A172 (cell line): ENCODE measurements around the gene PLET1. TPM values are rescaled to one million over a fixed set of nuclear protein-coding genes. Genes with fewer than 3 reads are reported as not detected.
A peak's percentile ranks its signal among the peaks of the same experiment; 100 is the strongest.

Experiments used
- DNase-seq: peaks from one replicate; pipeline ENCODE4 v3.0.0-alpha.2; 2015; ENCODE audit warnings: low spot score
- total RNA-seq: library from RNA; depleted of rRNA; stranded (reverse); fragments of >200 nt; shearing (Covaris generic); gene quantifications from 2 replicates; pipeline ENCODE4 v1.2.3, GENCODE V29; 2014; rRNA removed

Gene PLET1, protein sequence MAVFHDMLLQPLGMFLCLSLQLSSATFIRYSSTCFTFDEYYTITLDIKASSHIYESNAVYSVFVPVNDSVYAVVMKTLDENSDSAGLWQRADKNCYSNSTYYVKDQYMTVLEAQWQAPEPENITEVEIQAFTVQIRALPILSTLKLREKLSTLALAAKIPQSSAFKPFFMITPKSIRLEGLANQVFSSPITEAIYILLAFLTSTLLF
- not detected in 2 replicates for total RNA-seq

- no peak for DNase-seq
Measured at GRCh38 chr11:112260490-112260889, at the start of gene PLET1. Gene PLET1, minus strand, starts transcription at chr11:112260860. Its CDS starts 271 bp downstream, at chr11:112260589.

DNA sequence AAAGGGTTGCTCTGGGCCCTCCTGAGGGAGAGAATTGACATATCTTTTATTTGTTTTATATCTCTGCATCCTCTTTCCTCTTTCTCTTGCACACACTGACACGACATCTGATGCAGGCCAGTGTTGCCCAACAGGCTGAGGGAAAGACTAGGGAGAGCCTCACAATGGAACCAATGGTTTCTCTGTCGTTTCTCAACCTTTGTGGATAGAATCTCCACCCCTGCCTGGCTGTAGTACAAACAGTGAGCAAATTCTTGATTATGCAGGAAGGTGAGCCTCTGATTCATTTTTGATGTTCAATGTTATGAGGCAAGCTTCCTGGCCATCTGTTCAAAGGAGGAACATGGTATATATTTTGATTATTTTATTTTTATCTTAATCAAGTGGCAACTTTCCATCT, 49.8 kb upstream of the PLET1 start:
- no peak for DNase-seq

- no peak for DNase-seq
Measured at GRCh38 chr11:112308651-112309050, 48.0 kb upstream of the PLET1 start.

DNA sequence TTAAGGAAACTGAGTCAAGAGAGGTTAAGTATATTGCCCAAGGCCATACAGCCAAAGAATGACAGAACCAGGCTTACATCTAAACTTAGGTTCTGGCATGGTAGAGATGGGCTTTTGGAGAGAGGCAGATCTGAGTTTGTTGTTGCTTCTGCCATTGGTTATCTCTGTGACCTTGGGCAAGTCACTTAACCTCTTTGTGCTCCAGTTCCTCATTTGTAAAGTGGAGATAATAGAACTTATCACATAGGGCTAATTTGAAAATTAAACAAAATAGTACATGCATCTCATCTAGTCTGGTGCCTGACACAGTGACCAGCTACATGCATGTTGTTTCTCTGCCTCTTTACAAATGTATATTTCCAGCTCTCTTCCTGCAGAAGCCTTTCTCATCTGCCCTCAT, 47.0 kb upstream of the PLET1 start:
- no peak for DNase-seq

GRCh38 chr11:112306230-112306629, 45.6 kb upstream of the PLET1 start:
- DNase-seq = no peak

- no peak for DNase-seq
Measured at GRCh38 chr11:112304914-112305313, 44.3 kb upstream of the PLET1 start.

DNA sequence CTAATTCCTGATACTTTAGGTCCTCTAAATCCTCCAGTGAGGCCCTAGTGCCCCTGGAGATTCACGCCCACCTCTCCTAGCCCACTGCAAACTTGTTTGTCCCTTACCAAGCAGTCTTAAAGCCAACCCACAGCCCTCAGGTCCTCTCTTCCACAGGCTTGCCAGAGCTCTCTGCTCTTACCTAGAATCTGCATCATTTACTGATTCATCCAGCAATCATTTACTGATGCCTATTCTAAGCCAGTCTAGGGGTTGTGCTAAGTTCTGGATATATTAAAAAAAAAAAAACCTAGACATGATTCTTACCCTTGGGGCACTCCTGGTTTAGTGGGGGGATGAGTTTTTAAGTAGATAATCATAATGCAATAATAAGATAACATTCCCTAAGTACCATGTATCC, 43.0 kb upstream of the PLET1 start:
- no peak for DNase-seq

GRCh38 chr11:112302226-112302868, 41.7 kb upstream of the PLET1 start:
- peak; percentile 8 for DNase-seq

DNA sequence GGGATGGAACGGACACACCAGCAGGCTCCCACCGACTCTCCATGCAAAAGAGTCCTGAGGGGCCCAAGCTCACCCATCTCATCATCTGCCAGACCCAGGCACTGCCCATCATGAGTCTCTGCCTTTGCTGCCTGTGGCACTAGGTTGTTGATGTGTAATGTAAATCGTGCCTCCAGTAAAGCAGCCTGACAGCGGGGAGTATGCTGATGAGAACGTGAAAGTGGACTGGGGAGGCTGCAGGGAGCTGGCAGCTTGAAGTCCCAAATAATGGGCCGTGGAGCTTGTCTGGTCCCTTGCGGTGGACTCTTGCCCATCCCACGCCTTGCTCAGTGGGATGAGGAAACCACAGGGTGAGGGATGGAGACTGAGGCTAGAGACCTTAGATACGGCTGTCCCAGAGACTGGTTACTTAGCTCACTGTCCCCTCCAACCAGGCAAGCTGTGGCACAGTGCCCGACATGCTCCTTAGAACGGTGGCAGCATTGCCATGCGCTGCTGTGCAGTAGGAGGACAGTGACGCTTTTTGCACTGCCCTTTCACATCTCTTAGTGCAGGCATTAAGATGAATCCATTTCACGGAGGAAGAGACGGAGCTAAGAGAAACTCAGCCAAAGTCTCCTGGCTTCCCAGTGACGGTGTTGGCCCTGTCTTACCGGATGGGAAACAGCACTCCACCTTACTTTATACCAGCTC, 39.6 kb upstream of the PLET1 start:
- no peak for DNase-seq

- peak; percentile 1 for DNase-seq
Measured at GRCh38 chr11:112298535-112298934, 37.9 kb upstream of the PLET1 start.

GRCh38 chr11:112297248-112297866, 36.7 kb upstream of the PLET1 start:
- no peak for DNase-seq

DNA sequence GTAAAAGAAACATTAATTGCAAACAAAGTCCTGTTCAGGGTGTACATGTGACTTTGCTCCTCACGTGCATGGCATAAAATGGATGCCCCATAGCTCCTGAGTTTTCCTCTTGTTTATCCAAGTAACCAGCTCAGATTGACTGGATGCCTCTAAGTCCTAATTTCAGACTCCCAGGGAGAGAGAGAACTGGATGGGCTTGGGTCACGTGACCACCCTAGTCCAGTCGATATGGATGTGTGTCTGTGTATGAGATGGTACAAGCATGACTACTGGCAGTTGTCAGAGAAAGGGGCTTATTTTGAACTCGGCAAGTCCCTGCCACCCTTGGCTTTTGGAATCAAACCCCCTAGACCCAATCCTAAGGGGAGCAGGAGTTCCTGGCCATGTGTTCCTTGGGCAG, 35.4 kb upstream of the PLET1 start:
- no peak for DNase-seq

GRCh38 chr11:112294688-112295340, 34.2 kb upstream of the PLET1 start:
- DNase-seq = peak; percentile 44

GRCh38 chr11:112293614-112294013, 33.0 kb upstream of the PLET1 start:
- DNase-seq = no peak

GRCh38 chr11:112292785-112293407, 32.2 kb upstream of the PLET1 start:
- DNase-seq = peak; percentile 82

DNA sequence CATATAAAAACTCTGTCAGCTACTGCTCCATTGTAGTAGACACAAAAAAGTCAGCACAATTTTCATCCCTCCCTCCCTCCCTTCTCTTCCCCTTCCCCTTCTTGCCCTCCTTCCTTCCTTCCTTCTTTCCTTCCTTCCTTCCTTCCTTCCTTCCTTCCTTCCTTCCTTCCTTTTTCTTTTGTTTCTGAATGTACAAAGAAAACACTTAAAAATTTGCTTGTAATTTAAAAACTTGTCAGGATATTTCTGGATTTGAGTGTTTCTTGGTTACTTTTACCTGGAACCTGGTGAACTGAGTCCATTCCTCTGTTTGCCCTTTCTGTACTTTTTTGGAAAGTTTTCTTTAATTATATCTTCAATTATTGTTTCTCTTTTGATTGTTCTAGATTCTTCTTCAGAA, 31.5 kb upstream of the PLET1 start:
- no peak for DNase-seq

- DNase-seq = no peak
Measured at GRCh38 chr11:112291191-112291590, 30.5 kb upstream of the PLET1 start.

DNA sequence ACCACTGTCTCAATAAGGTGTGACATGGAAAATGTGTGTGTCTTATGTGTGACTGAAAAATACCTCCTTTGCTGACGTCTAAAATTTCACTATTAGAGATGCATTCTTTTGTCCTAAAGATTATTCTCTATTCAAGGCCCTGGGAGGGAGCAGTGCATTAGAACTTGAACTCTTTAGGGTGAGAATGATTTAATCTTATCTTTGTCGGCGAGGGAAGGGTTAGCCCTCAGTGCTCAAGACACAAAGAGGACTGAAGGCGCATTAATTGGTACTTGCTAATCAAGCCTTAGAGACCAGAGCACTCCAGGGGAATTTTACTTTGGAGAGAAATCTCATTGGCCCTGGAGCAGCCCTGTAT, 29.8 kb upstream of the PLET1 start:
- DNase-seq = no peak

DNA sequence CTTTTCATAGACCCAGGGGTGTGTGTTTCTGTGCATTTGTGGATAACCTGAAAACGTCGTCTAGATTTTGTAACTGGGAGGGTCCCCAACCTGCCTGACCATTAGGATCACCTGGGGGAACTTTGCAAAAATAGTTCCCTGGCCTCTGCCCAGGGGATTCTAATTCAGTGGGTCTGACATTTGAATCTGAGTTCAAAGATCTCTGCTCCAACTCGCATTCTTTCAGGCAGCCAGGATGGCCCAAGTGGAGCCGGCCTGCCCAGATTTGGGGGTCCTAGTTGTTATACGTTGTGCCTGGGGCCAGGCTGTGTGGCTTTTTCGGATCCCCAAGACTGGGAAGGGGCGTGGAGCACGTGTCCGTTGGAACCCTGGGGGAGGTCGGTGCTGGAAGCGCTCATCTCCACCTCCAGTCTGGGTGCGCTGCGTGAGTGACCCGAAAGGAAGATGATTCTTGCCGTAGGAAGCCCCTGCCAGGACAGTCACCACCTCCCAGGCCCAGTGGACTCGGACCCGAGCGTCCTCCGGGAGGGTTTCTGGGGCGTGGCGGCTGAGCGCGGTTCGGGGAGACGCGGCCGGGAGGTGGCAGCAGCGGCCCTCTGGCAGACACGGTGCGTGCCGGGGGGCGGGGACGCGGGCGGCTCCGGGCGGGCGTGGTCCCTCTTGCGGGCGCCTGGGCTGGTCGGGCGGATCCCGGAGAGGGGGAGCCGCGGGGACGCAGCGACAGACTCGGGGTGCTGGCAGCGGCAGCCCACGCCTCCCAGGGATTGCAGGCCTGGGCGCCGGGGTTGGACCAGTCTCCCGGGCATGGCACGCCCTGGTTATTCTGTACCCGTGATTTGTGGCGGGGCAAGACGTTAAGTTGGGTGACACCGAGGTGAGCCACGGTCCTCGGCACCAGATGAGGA, 29.2 kb upstream of the PLET1 start:
- peak; percentile 24 for DNase-seq

DNA sequence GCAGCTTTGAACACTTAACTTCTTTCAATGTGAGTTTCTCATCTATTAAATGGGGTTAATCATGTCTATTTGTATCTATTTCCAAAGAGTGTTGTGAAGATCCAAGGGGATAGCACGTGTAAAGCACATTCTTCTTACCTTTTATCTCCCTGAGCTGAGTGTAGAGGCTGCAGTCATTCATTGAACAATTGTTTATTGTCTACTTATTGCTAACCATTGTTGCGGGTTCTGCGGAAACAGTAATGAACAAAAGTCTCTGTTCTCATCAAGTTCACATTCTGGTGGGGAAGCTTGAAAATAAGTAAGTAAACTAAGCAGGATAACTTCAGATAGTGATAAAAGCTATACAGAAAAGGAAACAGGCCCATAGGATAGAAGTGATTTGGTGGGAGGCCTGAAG, 27.4 kb upstream of the PLET1 start:
- DNase-seq = no peak

DNA sequence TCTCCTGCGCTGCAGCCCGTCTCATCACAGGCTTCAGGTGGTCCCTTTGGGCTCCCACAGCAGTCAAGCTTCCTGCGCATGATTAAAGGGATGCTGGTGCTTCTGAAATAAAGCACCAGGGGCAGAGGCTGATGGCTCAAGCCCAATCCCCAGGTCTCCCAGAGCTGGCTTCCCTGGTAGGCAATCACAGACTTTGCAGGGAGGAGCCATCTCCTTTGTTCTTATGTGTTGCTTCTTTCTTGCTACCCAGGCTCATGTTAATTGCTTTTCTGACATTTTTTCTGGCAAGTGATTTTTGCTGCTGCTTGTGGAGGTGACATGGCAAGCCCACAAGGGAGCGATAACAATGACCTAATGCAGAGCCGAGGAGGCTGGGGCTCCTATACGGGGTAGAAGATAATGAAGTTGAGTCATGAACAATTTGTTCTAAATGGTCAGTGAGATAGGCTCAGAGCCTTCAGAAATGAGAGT, 25.2 kb upstream of the PLET1 start:
- DNase-seq = peak; percentile 27
